GM12878 (cell line): ENCODE measurements around the gene MAN1B1. TPM values are rescaled to one million over a fixed set of nuclear protein-coding genes. Genes with fewer than 3 reads are reported as not detected.

Experiments used
- ATAC-seq: fragments of 200-7000 bp; cut with Tn5 transposase; 3 replicates; pipeline ENCODE4 v1.9.1; 2020; ENCODE audit warnings: mild to moderate bottlenecking, moderate library complexity
- BruUV-seq: library from RNA; stranded (reverse); fragments of 400-500 nt; replicated peaks from 2 replicates; lab custom pipeline; 2021; lab: Mats Ljungman, UMichigan
- CTCF ChIA-PET: fragments of 300-600 bp; sonication (Branson Sonifier 250); formaldehyde crosslinking; extraction: SDS; loops from one replicate; lab custom pipeline; 2021; ENCODE audit warnings: inconsistent platforms; lab: Yijun Ruan, JAX
- POLR2A ChIA-PET: fragments of 350-600 bp; formaldehyde crosslinking; extraction: SDS; loops from one replicate; lab custom pipeline; 2021; ENCODE audit warnings: inconsistent platforms; lab: Charles Lee
- RAD21 ChIA-PET: fragments of 300-600 bp; sonication (Branson Sonifier 250); formaldehyde crosslinking; loops from one replicate; lab custom pipeline; 2023; ENCODE audit warnings: antibody characterized with exemption; ENCODE audit not compliant: unreplicated experiment; lab: Charles Lee
- SMC1A ChIA-PET: fragments of 300-600 bp; sonication (Branson Sonifier 250); formaldehyde crosslinking; loops from one replicate; lab custom pipeline; 2023; ENCODE audit not compliant: unreplicated experiment, uncharacterized antibody; lab: Charles Lee
- DNase-seq: peaks from one replicate; pipeline ENCODE4 v3.0.0-alpha.2; 2011; ENCODE audit warnings: low read depth, low spot score
- FAIRE-seq: peaks from 3 replicates; lab custom pipeline; 2011; peaks lifted over from hg19 to GRCh38; lab: Jason Lieb, UNC
- H2AFZ ChIP-seq: 2 replicates; pipeline ENCODE4 v1.6.0; 2011; ENCODE audit warnings: low read depth, low read length, control low read depth; ENCODE audit not compliant: control insufficient read depth
- H3K27ac ChIP-seq: 2 replicates; pipeline ENCODE4 v1.5.1; 2011; ENCODE audit warnings: control low read depth; ENCODE audit not compliant: control insufficient read depth, insufficient read depth
- H3K27me3 ChIP-seq, 2 experiments: replicated peaks in 1 of 2; 2 replicates each; pipeline versions ENCODE4 v1.6.0 to v1.6.1; 2011; ENCODE audit warnings: low read length in 1 of 2; ENCODE audit not compliant: control insufficient read depth in 2 of 2, insufficient read depth in 2 of 2
- H3K36me3 ChIP-seq, 2 experiments: 2 replicates each; pipeline ENCODE4 v1.5.1; 2011; ENCODE audit warnings: low read length in 1 of 2; ENCODE audit not compliant: control insufficient read depth in 2 of 2, insufficient read depth in 2 of 2
- H3K4me1 ChIP-seq: 2 replicates; pipeline ENCODE4 v1.6.1; 2011; ENCODE audit warnings: mild to moderate bottlenecking, low read length, moderate library complexity, mixed read lengths; ENCODE audit not compliant: control insufficient read depth, insufficient read depth
- H3K4me2 ChIP-seq: 2 replicates; pipeline ENCODE4 v1.6.0; 2011; ENCODE audit warnings: control low read depth; ENCODE audit not compliant: control insufficient read depth, insufficient read depth
- H3K4me3 ChIP-seq: fragments of 200-600 bp; sonication (generic); 2 replicates; pipeline ENCODE4 v1.5.1; 2016
- H3K79me2 ChIP-seq: 2 replicates; pipeline ENCODE4 v1.6.0; 2011; ENCODE audit warnings: low read length; ENCODE audit not compliant: control insufficient read depth, insufficient read depth
- H3K9ac ChIP-seq: 2 replicates; pipeline ENCODE4 v1.8.0; 2011; ENCODE audit warnings: low read length, control low read depth, mixed read lengths; ENCODE audit not compliant: control insufficient read depth, insufficient read depth
- H3K9me3 ChIP-seq: replicated peaks from 3 replicates; pipeline ENCODE4 v1.5.1; 2011; ENCODE audit warnings: mild to moderate bottlenecking, low read length; ENCODE audit not compliant: control insufficient read depth, insufficient read depth
- H4K20me1 ChIP-seq: 2 replicates; pipeline ENCODE4 v1.6.0; 2011; ENCODE audit not compliant: control insufficient read depth, insufficient read depth
- HDGF ChIP-seq: fragments of 450-650 bp; IDR thresholded peaks from 2 replicates; pipeline ENCODE4 v1.6.1; 2016; ENCODE audit warnings: antibody characterized with exemption
- IKZF1 ChIP-seq: fragments of 450-650 bp; conservative IDR thresholded peaks from 2 replicates; pipeline ENCODE4 v1.6.1; 2017; ENCODE audit warnings: antibody characterized with exemption, mild to moderate bottlenecking
- JUNB ChIP-seq: IDR thresholded peaks from 2 replicates; pipeline ENCODE4 v1.6.1; 2016; ENCODE audit warnings: antibody characterized with exemption, mild to moderate bottlenecking
- NBN ChIP-seq: fragments of 450-650 bp; IDR thresholded peaks from 2 replicates; pipeline ENCODE4 v1.6.1; 2016
- RB1 ChIP-seq: fragments of 450-650 bp; formaldehyde crosslinking; IDR thresholded peaks from 2 replicates; pipeline ENCODE4 v1.6.1; 2017; ENCODE audit warnings: mild to moderate bottlenecking, borderline replicate concordance
- STAT1 ChIP-seq: fragments of 450-650 bp; conservative IDR thresholded peaks from 2 replicates; pipeline ENCODE4 v1.6.1; 2014; ENCODE audit warnings: antibody characterized with exemption, mild to moderate bottlenecking
- SUZ12 ChIP-seq: fragments of 200-600 bp; sonication (generic); IDR thresholded peaks from one replicate; pipeline ENCODE4 v1.6.1; 2018; ENCODE audit warnings: antibody characterized with exemption, mild to moderate bottlenecking; ENCODE audit not compliant: unreplicated experiment
- ZNF384 ChIP-seq: IDR thresholded peaks from 2 replicates; pipeline ENCODE4 v1.6.1; 2012; ENCODE audit warnings: low read depth, mild to moderate bottlenecking, low read length, improper control_type of control experiment, borderline replicate concordance
- WGBS: methylation state at CpG from one replicate; pipeline ENCODE4 v1.1.6; 2016; ENCODE audit warnings: low lambda C conversion rate; ENCODE audit not compliant: insufficient replicate concordance, insufficient coverage; ENCODE audit errors: missing lambda C conversion rate; 5-methylcytosine and 5-hydroxymethylcytosine counted together
- in situ Hi-C: fragments of 300-500 bp; cut with MboI; formaldehyde crosslinking; loops from 9 replicates; pipeline ENCODE4 v1.14.3; 2018; ENCODE audit warnings: mixed read lengths
- intact Hi-C: fragments of 100-400 bp; cut with micrococcal nuclease; formaldehyde crosslinking; loops from one replicate; pipeline ENCODE4 v1.14.2; 2022; ENCODE audit not compliant: unreplicated experiment
- polyA plus RNA-seq, 11 experiments: library from polyadenylated mRNA; depleted of rRNA in 4 of 11; unstranded in 6 of 11; stranded (reverse) in 5 of 11; fragments of >200 nt; fragmentation: Nextera tagmentation in 4 of 11; fragmentation: Illumina TruSeq in 1 of 11; extraction: Ambion mirVana in 4 of 11; extraction: Trizol in 1 of 11; gene quantifications; 1 replicate in 1 of 11; 2 replicates in 10 of 11; pipeline versions ENCODE4 v1.2.1 to v1.2.3, GENCODE V29; 2011 to 2016; ENCODE audit warnings: inconsistent platforms in 2 of 11, missing spikeins in 2 of 11, low read depth in 1 of 11
- total RNA-seq, 4 experiments: library from RNA; depleted of rRNA in 3 of 4; stranded (reverse); fragments of >200 nt in 3 of 4; fragmentation: Illumina TruSeq in 1 of 4; extraction: Trizol in 1 of 4; gene quantifications; 2 replicates each; pipeline versions ENCODE4 v1.2.1 to v1.2.3, GENCODE V29; 2013 to 2021
- TF ChIP-seq, protein P1 (sequence below): IDR thresholded peaks from 2 replicates; pipeline ENCODE4 v1.6.1; 2012; ENCODE audit warnings: low read length, inconsistent platforms
- TF ChIP-seq, protein P2 (sequence below): fragments of 450-650 bp; IDR thresholded peaks from 2 replicates; pipeline ENCODE4 v1.6.1; 2017; ENCODE audit warnings: antibody characterized with exemption, mild to moderate bottlenecking, moderate library complexity
- TF ChIP-seq, protein P3 (sequence below): fragments of 450-650 bp; IDR thresholded peaks from 2 replicates; pipeline ENCODE4 v1.6.1; 2016; ENCODE audit warnings: mild to moderate bottlenecking
- TF ChIP-seq, protein P4 (sequence below), 3 experiments: IDR thresholded peaks in 2 of 3; conservative IDR thresholded peaks in 1 of 3; 2 replicates each; pipeline ENCODE4 v1.5.1; 2011; ENCODE audit warnings: low read depth in 3 of 3, low read length in 3 of 3, mild to moderate bottlenecking in 3 of 3, control low read depth in 2 of 3, moderate library complexity in 2 of 3, inconsistent platforms in 1 of 3, mixed read lengths in 1 of 3; ENCODE audit not compliant: control insufficient read depth in 2 of 3, insufficient read depth in 1 of 3; ENCODE audit errors: extremely low read depth in 1 of 3
- TF ChIP-seq, protein P5 (sequence below): IDR thresholded peaks from 2 replicates; pipeline ENCODE4 v1.6.1; 2011; ENCODE audit warnings: mild to moderate bottlenecking, low read depth, low read length, moderate library complexity; ENCODE audit not compliant: insufficient replicate concordance

The MAN1B1 gene
- total and polyA plus RNA-seq, 10 of the 15 experiments (the other 5 are each of a cell fraction or from before 2014, with no cell fraction given): 0.71 to 34.1 (median 22.7) TPM

DNA sequence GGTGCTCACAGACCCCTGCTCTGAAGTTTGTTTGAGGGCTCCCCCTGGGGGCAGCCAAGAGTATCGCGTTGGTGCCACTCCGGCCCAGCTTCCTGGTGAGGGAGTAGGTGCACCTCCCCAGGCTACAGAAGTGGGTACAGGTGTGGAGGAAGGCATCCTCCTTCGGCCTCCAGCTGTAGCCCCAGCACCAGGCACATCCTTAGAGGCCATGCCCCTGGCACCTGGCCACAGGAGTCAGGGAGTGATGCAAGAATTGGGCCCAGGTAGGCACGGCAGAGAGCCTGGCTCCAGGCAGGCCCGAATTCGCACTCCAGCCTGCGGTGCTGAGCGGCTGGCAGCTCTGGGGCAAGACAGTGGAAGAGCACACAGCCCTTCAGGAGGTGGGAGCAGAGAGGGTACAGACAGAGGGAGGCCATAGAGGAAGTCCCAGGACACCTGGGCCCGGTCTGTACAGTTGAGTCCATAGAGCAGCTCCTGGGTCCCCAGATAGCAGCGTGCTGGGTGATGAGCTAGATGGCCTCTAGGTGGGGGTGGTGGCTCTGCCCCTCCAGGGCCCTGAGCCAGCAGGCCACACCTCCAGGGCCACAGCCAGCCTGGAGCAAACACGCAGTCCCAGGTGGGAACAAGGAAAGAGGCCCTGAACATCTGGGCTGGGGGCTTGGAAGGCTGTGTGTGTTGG, 18.8 kb upstream of the MAN1B1 start:
- Histone ChIP-seq H3K4me1 (peaks cover 25% of the 10 kb centered on the region), H2AFZ (no peak overlapping the region), H3K27me3 (no peaks in the 10 kb centered on the region), H3K9ac (no peak overlapping the region), H3K79me2 (peaks cover 7% of the 10 kb centered on the region), H3K36me3 (no peaks in the 10 kb centered on the region; a peak in 2 of 4 replicates), H3K27ac (no peak overlapping the region), H4K20me1 (no peaks in the 10 kb centered on the region), H3K4me3 (0 out of 2 replicates have a peak overlapping the region, but pooled peaks have one; percentile 15), H3K4me2 (peak overlapping the region; percentile 90), H3K9me3 (no peaks in the 10 kb centered on the region)
- BruUV-seq: TSS peak; percentile 46
- in situ Hi-C loops: no loop called here
- intact Hi-C loops: loop anchor here (5.0 kb wide), 1 partner anchor 49 kb away; no protein-coding TSS in a partner anchor
- ChIA-PET SMC1A (interaction anchor here (0.6 to 7.2 kb wide), 11 partner anchors 8 to 169 kb away, joined by 3 to 30 read pairs (median 6); partner anchors contain the start of genes MAN1B1 and NPDC1), CTCF (interaction anchor here (0.6 to 7.9 kb wide), 38 partner anchors 9 to 326 kb away, joined by 3 to 81 read pairs (median 4); partner anchors contain the start of genes AJM1, FBXW5, FUT7 and MAN1B1), POLR2A (interaction anchor here (0.8 to 3.5 kb wide), 10 partner anchors 9 to 155 kb away, joined by 3 to 16 read pairs (median 6); partner anchors contain the start of genes MAN1B1 and UAP1L1), RAD21 (interaction anchor here (0.6 to 2.9 kb wide), 20 partner anchors 9 to 168 kb away, joined by 3 to 25 read pairs (median 8); partner anchors contain the start of genes CLIC3, CYSRT1, MAN1B1 and NPDC1)
- WGBS: 29% methylated on average over 12 of the region's 12 CpGs
- peak; percentile 79 for FAIRE-seq
- ATAC-seq: peak; percentile 80
- DNase-seq: no peak
- TF ChIP-seq JUNB (no peak), IKZF1 (0 out of 2 replicates have a peak, but pooled peaks have one; percentile 27), HDGF (peak; percentile 96), STAT1 (0 out of 2 replicates have a peak, but pooled peaks have one; percentile 52), NBN (peak; percentile 71), RB1 (0 out of 2 replicates have a peak, but pooled peaks have one; percentile 31), ZNF384 (no peak), SUZ12 (no peak)
- TF ChIP-seq, protein P1, sequence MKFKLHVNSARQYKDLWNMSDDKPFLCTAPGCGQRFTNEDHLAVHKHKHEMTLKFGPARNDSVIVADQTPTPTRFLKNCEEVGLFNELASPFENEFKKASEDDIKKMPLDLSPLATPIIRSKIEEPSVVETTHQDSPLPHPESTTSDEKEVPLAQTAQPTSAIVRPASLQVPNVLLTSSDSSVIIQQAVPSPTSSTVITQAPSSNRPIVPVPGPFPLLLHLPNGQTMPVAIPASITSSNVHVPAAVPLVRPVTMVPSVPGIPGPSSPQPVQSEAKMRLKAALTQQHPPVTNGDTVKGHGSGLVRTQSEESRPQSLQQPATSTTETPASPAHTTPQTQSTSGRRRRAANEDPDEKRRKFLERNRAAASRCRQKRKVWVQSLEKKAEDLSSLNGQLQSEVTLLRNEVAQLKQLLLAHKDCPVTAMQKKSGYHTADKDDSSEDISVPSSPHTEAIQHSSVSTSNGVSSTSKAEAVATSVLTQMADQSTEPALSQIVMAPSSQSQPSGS: no peak
- TF ChIP-seq, protein P2, sequence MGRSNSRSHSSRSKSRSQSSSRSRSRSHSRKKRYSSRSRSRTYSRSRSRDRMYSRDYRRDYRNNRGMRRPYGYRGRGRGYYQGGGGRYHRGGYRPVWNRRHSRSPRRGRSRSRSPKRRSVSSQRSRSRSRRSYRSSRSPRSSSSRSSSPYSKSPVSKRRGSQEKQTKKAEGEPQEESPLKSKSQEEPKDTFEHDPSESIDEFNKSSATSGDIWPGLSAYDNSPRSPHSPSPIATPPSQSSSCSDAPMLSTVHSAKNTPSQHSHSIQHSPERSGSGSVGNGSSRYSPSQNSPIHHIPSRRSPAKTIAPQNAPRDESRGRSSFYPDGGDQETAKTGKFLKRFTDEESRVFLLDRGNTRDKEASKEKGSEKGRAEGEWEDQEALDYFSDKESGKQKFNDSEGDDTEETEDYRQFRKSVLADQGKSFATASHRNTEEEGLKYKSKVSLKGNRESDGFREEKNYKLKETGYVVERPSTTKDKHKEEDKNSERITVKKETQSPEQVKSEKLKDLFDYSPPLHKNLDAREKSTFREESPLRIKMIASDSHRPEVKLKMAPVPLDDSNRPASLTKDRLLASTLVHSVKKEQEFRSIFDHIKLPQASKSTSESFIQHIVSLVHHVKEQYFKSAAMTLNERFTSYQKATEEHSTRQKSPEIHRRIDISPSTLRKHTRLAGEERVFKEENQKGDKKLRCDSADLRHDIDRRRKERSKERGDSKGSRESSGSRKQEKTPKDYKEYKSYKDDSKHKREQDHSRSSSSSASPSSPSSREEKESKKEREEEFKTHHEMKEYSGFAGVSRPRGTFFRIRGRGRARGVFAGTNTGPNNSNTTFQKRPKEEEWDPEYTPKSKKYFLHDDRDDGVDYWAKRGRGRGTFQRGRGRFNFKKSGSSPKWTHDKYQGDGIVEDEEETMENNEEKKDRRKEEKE: no peak
- TF ChIP-seq, protein P3, sequence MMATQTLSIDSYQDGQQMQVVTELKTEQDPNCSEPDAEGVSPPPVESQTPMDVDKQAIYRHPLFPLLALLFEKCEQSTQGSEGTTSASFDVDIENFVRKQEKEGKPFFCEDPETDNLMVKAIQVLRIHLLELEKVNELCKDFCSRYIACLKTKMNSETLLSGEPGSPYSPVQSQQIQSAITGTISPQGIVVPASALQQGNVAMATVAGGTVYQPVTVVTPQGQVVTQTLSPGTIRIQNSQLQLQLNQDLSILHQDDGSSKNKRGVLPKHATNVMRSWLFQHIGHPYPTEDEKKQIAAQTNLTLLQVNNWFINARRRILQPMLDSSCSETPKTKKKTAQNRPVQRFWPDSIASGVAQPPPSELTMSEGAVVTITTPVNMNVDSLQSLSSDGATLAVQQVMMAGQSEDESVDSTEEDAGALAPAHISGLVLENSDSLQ: peak; percentile 57
- TF ChIP-seq, protein P4, sequence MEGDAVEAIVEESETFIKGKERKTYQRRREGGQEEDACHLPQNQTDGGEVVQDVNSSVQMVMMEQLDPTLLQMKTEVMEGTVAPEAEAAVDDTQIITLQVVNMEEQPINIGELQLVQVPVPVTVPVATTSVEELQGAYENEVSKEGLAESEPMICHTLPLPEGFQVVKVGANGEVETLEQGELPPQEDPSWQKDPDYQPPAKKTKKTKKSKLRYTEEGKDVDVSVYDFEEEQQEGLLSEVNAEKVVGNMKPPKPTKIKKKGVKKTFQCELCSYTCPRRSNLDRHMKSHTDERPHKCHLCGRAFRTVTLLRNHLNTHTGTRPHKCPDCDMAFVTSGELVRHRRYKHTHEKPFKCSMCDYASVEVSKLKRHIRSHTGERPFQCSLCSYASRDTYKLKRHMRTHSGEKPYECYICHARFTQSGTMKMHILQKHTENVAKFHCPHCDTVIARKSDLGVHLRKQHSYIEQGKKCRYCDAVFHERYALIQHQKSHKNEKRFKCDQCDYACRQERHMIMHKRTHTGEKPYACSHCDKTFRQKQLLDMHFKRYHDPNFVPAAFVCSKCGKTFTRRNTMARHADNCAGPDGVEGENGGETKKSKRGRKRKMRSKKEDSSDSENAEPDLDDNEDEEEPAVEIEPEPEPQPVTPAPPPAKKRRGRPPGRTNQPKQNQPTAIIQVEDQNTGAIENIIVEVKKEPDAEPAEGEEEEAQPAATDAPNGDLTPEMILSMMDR (IDR thresholded peaks at IDR 0.05 in 2 of 3, conservative IDR thresholded peaks at IDR 0.05 in 1 of 3; ENCODE audit: control insufficient read depth in 2 of 3, extremely low read depth in 1 of 3, insufficient read depth in 1 of 3, low read depth in 3 of 3, low read length in 3 of 3): peak; percentile 85 to 89 (median 89)
- TF ChIP-seq, protein P5, sequence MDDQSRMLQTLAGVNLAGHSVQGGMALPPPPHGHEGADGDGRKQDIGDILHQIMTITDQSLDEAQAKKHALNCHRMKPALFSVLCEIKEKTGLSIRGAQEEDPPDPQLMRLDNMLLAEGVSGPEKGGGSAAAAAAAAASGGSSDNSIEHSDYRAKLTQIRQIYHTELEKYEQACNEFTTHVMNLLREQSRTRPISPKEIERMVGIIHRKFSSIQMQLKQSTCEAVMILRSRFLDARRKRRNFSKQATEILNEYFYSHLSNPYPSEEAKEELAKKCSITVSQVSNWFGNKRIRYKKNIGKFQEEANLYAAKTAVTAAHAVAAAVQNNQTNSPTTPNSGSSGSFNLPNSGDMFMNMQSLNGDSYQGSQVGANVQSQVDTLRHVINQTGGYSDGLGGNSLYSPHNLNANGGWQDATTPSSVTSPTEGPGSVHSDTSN: no peak
